Measurements from ENCODE around the gene SORCS3. TPM values are rescaled to one million over a fixed set of nuclear protein-coding genes. Genes with fewer than 3 reads are reported as not detected.

Gene SORCS3
- total RNA-seq, 2 donors from 2014 or later: not detected

GRCh38 chr10:104750291-104750690, 109.2 kb downstream of the SORCS3 start:
- Histone ChIP-seq H3K27ac (no peak overlapping the region), H3K4me3 (no peak overlapping the region), H3K9me3 (no peaks in the 10 kb centered on the region), H3K36me3 (no peaks in the 10 kb centered on the region), H3K4me1 (ENCODE audit: control insufficient read depth in 1 of 2, low read depth in 2 of 2) (no peaks in the 10 kb centered on the region), H3K27me3 (replicated peaks; ENCODE audit: insufficient read depth) (no peaks in the 10 kb centered on the region)
- DNase-seq (ENCODE audit: low spot score) (no peak), ATAC-seq (ENCODE audit: insufficient number of reproducible peaks, low FRiP score, low read depth) (no peak)
- no peak for TF ChIP-seq CTCF (IDR thresholded peaks at IDR 0.05)

GRCh38 chr10:104762793-104763192, 121.7 kb downstream of the SORCS3 start:
- Histone ChIP-seq H3K36me3 (no peaks in the 10 kb centered on the region), H3K9me3 (no peaks in the 10 kb centered on the region), H3K27ac (no peak overlapping the region), H3K4me3 (no peak overlapping the region), H3K4me1 (ENCODE audit: control insufficient read depth in 1 of 2, low read depth in 2 of 2) (no peaks in the 10 kb centered on the region), H3K27me3 (replicated peaks; ENCODE audit: insufficient read depth) (no peaks in the 10 kb centered on the region)
- no peak for TF ChIP-seq CTCF (IDR thresholded peaks at IDR 0.05)
- no peak for ATAC-seq (ENCODE audit: insufficient number of reproducible peaks, low FRiP score, low read depth)
- DNase-seq (ENCODE audit: low spot score): no peak

GRCh38 chr10:104766341-104766740, 125.3 kb downstream of the SORCS3 start:
- no peak overlapping the region for H3K27ac ChIP-seq
- TF ChIP-seq CTCF (IDR thresholded peaks at IDR 0.05): no peak

GRCh38 chr10:104767282-104767681, 126.2 kb downstream of the SORCS3 start:
- ATAC-seq (ENCODE audit: insufficient number of reproducible peaks, low FRiP score, low read depth) (no peak), DNase-seq (ENCODE audit: low spot score) (no peak)
- no peak for TF ChIP-seq CTCF (IDR thresholded peaks at IDR 0.05)
- H3K27me3 ChIP-seq (replicated peaks; ENCODE audit: insufficient read depth): no peaks in the 10 kb centered on the region
- no peaks in the 10 kb centered on the region for H3K9me3 ChIP-seq
- H3K4me3 ChIP-seq: no peak overlapping the region
- no peaks in the 10 kb centered on the region for H3K4me1 ChIP-seq (ENCODE audit: control insufficient read depth in 1 of 2, low read depth in 2 of 2)
- H3K36me3 ChIP-seq: no peaks in the 10 kb centered on the region
- no peak overlapping the region for H3K27ac ChIP-seq

More at GRCh38 chr10:104766341-104766740, 125.3 kb downstream of the SORCS3 start:
- Histone ChIP-seq H3K9me3 (no peaks in the 10 kb centered on the region), H3K4me1 (ENCODE audit: control insufficient read depth in 1 of 2, low read depth in 2 of 2) (no peaks in the 10 kb centered on the region), H3K4me3 (no peak overlapping the region), H3K27me3 (replicated peaks; ENCODE audit: insufficient read depth) (no peaks in the 10 kb centered on the region), H3K36me3 (no peaks in the 10 kb centered on the region)
- ATAC-seq (ENCODE audit: insufficient number of reproducible peaks, low FRiP score, low read depth): no peak
- DNase-seq (ENCODE audit: low spot score): no peak

GRCh38 chr10:104767745-104768144, 126.7 kb downstream of the SORCS3 start:
- H3K4me3 ChIP-seq: no peak overlapping the region
- DNase-seq (ENCODE audit: low spot score): no peak
- no peak for ATAC-seq (ENCODE audit: insufficient number of reproducible peaks, low FRiP score, low read depth)
- no peaks in the 10 kb centered on the region for H3K27me3 ChIP-seq (replicated peaks; ENCODE audit: insufficient read depth)
- no peaks in the 10 kb centered on the region for H3K36me3 ChIP-seq
- no peaks in the 10 kb centered on the region for H3K9me3 ChIP-seq
- TF ChIP-seq CTCF (IDR thresholded peaks at IDR 0.05): no peak
- no peaks in the 10 kb centered on the region for H3K4me1 ChIP-seq (ENCODE audit: control insufficient read depth in 1 of 2, low read depth in 2 of 2)
- H3K27ac ChIP-seq: no peak overlapping the region

Data from thoracic aorta (tissue), 2 donors.